ENCODE data around the gene NCBP3.

DNA sequence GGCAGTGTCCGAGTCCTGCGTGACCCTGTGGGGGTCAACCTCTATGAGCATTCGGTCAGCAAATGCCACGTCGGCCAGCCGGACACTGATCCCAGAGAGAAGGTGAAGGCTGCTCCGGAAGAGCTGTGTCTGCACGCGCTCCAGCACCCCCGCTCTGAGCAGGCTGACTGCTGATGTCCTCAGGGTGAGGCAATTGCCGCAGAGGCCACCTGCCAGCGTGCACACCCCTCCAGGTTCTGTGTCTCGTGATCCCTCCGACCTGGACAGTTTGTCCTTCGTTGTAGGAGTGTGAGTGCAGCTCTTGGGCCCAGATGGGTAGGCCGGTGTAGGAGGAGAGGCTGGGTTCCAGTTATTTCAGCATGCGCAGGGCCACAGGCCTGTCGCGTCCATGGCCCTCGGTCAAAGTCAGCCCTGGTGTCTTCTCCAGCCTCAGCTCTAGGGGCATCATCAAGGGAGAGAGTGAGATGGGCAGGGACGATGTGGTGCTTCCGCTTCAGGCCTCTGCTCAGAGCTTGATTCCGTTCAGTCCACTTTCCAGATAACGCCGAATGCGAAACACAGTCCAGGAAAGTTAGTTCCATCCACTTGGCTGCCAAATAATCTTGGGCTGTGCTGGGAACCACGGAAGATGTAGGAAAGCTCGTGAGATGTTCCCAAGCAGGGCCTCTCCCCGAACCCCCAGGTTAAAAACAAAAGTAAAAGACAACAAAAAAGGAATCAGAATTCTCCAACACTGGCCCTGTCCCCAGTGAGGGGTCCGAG is 15.1 kb upstream of the NCBP3 start:
- no peak for TF ChIP-seq CTCF (IDR thresholded peaks at IDR 0.05)
- no peak for TF ChIP-seq POLR2A (IDR thresholded peaks at IDR 0.05)
- TF ChIP-seq EP300 (IDR thresholded peaks at IDR 0.05): no peak

All from ovary (tissue), 3 donors.